OCI-LY3 (cell line): ENCODE results near the gene CRB2.

Experiments used
- H2AFZ ChIP-seq: fragments of 200-600, 300-600 bp; shearing (Covaris generic); 2 replicates; pipeline ENCODE4 v1.6.0; 2014; ENCODE audit warnings: antibody characterized with exemption, low read depth, low read length
- H3K27ac ChIP-seq: fragments of 200-600, 300-600 bp; sonication (generic); 2 replicates; pipeline ENCODE4 v1.5.1; 2014; ENCODE audit warnings: mild to moderate bottlenecking, low read length, moderate library complexity, mixed read lengths
- H3K27me3 ChIP-seq: fragments of 200-600, 300-600 bp; sonication (generic); 2 replicates; pipeline ENCODE4 v1.6.1; 2014; ENCODE audit warnings: low read depth, low read length, mixed read lengths
- H3K36me3 ChIP-seq: fragments of 200-600, 300-600 bp; sonication (generic); replicated peaks from 2 replicates; pipeline ENCODE3; 2014; ENCODE audit warnings: low read depth, low read length, mixed read lengths
- H3K4me1 ChIP-seq: fragments of 300-600, 200-600 bp; sonication (generic); 2 replicates; pipeline ENCODE4 v1.6.1; 2014; ENCODE audit warnings: low read length, mixed read lengths
- H3K4me2 ChIP-seq: fragments of 200-600, 300-600 bp; sonication (generic); 2 replicates; pipeline ENCODE4 v1.6.1; 2014; ENCODE audit warnings: low read length, mixed read lengths
- H3K4me3 ChIP-seq: fragments of 300-600, 200-600 bp; sonication (generic); 2 replicates; pipeline ENCODE4 v1.5.1; 2014; ENCODE audit warnings: antibody characterized with exemption, mild to moderate bottlenecking, low read length, moderate library complexity
- H3K79me2 ChIP-seq: fragments of 300-600, 200-600 bp; shearing (Covaris generic); 2 replicates; pipeline ENCODE4 v1.6.1; 2014; ENCODE audit warnings: mild to moderate bottlenecking, low read length, mixed read lengths
- H3K9ac ChIP-seq: fragments of 300-600, 200-600 bp; shearing (Covaris generic); 2 replicates; pipeline ENCODE4 v1.6.0; 2014; ENCODE audit warnings: mild to moderate bottlenecking, low read length, moderate library complexity
- H3K9me3 ChIP-seq: fragments of 200-600, 300-600 bp; shearing (Covaris generic); 2 replicates; pipeline ENCODE4 v1.6.1; 2014; ENCODE audit warnings: low read length, mixed read lengths; ENCODE audit not compliant: insufficient read depth
- H4K20me1 ChIP-seq: fragments of 200-600, 300-600 bp; sonication (generic); 2 replicates; pipeline ENCODE4 v1.6.1; 2016; ENCODE audit warnings: low read length, mixed read lengths; ENCODE audit not compliant: insufficient read depth
- CTCF ChIP-seq: fragments of 200-600, 300-600 bp; sonication (generic); IDR thresholded peaks from 2 replicates; pipeline ENCODE4 v1.5.1; 2014; ENCODE audit warnings: antibody characterized with exemption, low read length, low read depth
- EZH2phosphoT487 ChIP-seq: fragments of 200-600 bp; shearing (Covaris generic); IDR thresholded peaks from 2 replicates; pipeline ENCODE4 v1.6.1; 2018; ENCODE audit warnings: antibody characterized with exemption, mixed run types, low read depth

Gene CRB2

GRCh38 chr9:123401879-123402513 lies 46.0 kb downstream of the CRB2 start:
- Histone ChIP-seq H4K20me1 (no peaks in the 10 kb centered on the region), H3K27ac (no peak overlapping the region), H3K4me2 (no peak overlapping the region), H3K79me2 (no peaks in the 10 kb centered on the region), H3K4me1 (no peaks in the 10 kb centered on the region), H3K36me3 (peaks cover 15% of the 10 kb centered on the region), H3K4me3 (no peak overlapping the region), H2AFZ (no peak overlapping the region), H3K9me3 (no peaks in the 10 kb centered on the region), H3K9ac (no peak overlapping the region), H3K27me3 (no peaks in the 10 kb centered on the region)
- peak; percentile 52 for TF ChIP-seq CTCF
- TF ChIP-seq EZH2phosphoT487: no peak

DNA sequence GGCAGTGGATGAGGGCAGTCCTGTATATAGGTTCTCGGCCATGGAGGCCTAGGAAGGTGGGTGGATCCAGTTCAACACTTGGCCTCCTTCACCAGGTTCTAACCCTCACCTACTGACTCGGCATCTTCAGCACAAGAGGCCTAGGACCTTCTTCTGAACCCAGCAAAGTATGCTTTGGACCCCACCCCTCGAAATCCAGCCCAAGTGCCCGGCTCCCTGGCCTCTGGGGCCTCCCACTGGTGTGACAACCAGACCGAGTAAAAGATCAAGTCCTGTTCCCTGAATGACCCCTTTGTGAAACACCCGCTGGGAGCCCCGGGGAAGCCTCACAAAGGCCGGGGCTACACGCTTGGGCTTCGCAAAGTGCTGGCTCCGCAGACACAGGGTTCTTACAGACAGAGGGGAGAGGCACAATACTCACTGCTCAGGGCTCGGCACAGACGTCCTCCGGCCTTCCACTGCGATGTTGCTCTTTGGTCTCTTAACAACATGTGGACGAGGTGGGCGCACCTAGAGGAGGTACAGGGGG lies 47.0 kb downstream of the CRB2 start:
- H3K36me3 ChIP-seq: peaks cover 15% of the 10 kb centered on the region
- TF ChIP-seq CTCF (no peak), EZH2phosphoT487 (no peak)
- H3K9ac ChIP-seq: no peak overlapping the region
- no peaks in the 10 kb centered on the region for H3K9me3 ChIP-seq
- no peak overlapping the region for H2AFZ ChIP-seq
- H3K27me3 ChIP-seq: no peaks in the 10 kb centered on the region
- H3K4me3 ChIP-seq: no peak overlapping the region
- H3K27ac ChIP-seq: no peak overlapping the region
- no peaks in the 10 kb centered on the region for H3K4me1 ChIP-seq
- no peak overlapping the region for H3K4me2 ChIP-seq
- no peaks in the 10 kb centered on the region for H3K79me2 ChIP-seq
- H4K20me1 ChIP-seq: no peaks in the 10 kb centered on the region

DNA sequence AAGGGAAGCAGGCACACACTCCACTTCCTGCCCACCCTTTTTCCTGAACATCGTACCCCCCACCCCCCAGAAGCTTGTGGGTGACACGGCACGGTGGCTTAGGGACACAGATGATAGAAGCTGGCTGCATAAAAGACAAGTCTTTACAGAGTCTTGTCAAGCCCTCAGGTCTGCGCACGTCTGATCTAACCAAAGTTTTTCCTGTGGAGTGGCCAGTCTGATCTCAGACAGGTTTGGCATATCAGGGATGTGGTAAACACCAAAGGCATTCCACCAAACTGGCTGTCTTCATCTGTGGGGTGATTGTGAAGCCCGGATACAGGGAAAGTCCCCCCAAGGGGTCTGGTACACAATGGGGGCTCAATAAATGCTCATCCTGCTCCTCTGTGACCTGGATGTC lies 50.0 kb downstream of the CRB2 start:
- Histone ChIP-seq H3K4me3 (no peak overlapping the region), H3K36me3 (peaks cover 10% of the 10 kb centered on the region), H3K9ac (no peak overlapping the region), H4K20me1 (no peaks in the 10 kb centered on the region), H3K27ac (no peak overlapping the region), H3K4me1 (no peaks in the 10 kb centered on the region), H3K27me3 (no peaks in the 10 kb centered on the region), H3K79me2 (no peaks in the 10 kb centered on the region), H3K4me2 (no peak overlapping the region), H3K9me3 (no peaks in the 10 kb centered on the region), H2AFZ (no peak overlapping the region)
- TF ChIP-seq CTCF (no peak), EZH2phosphoT487 (no peak)

- no peaks in the 10 kb centered on the region for H3K4me1 ChIP-seq
- H3K36me3 ChIP-seq: peaks cover 7% of the 10 kb centered on the region
- H3K27me3 ChIP-seq: no peaks in the 10 kb centered on the region
- no peak for TF ChIP-seq EZH2phosphoT487
- no peak for TF ChIP-seq CTCF
- H3K27ac ChIP-seq: no peak overlapping the region
- H3K9me3 ChIP-seq: no peaks in the 10 kb centered on the region
- no peak overlapping the region for H3K9ac ChIP-seq
- no peak overlapping the region for H3K4me2 ChIP-seq
- no peak overlapping the region for H3K4me3 ChIP-seq
- H3K79me2 ChIP-seq: no peaks in the 10 kb centered on the region
- no peaks in the 10 kb centered on the region for H4K20me1 ChIP-seq
- no peak overlapping the region for H2AFZ ChIP-seq
Observed at GRCh38 chr9:123406691-123407216, 50.8 kb downstream of the CRB2 start.
